AG10803 (cell line): ENCODE results near the gene UTRN.

Experiments used
- DNase-seq: peaks from one replicate; pipeline ENCODE4 v3.0.0; 2010; ENCODE audit warnings: low read depth
- H3K4me3 ChIP-seq: 2 replicates; pipeline ENCODE4 v1.5.1; 2011; ENCODE audit warnings: mild to moderate bottlenecking, low read length, control low read depth
- TF ChIP-seq, protein P1 (sequence below): conservative IDR thresholded peaks from 2 replicates; pipeline ENCODE4 v1.5.1; 2011; ENCODE audit warnings: mild to moderate bottlenecking, low read length, control low read depth, inconsistent platforms

Gene UTRN

DNA sequence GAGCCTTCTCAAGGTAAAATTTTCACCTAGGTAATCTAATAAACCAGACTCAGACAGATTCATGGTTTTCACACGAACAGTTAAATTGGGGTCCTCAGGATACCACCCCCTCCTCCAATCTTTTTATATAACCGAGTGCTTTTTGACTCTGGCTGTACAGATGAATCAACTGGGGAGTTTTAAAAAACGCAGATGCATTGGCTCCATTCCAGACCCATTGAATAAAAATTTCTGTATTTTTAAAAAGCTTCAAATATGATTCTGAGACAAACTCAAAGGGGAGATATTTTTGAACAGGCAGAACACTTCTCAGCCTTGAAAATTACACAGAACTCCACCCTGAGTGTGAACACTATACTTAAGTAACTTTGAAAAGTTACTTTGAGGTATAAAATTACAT lies 7.2 kb downstream of the UTRN start:
- H3K4me3 ChIP-seq = no peak overlapping the region
- DNase-seq = no peak
- TF ChIP-seq, protein P1, sequence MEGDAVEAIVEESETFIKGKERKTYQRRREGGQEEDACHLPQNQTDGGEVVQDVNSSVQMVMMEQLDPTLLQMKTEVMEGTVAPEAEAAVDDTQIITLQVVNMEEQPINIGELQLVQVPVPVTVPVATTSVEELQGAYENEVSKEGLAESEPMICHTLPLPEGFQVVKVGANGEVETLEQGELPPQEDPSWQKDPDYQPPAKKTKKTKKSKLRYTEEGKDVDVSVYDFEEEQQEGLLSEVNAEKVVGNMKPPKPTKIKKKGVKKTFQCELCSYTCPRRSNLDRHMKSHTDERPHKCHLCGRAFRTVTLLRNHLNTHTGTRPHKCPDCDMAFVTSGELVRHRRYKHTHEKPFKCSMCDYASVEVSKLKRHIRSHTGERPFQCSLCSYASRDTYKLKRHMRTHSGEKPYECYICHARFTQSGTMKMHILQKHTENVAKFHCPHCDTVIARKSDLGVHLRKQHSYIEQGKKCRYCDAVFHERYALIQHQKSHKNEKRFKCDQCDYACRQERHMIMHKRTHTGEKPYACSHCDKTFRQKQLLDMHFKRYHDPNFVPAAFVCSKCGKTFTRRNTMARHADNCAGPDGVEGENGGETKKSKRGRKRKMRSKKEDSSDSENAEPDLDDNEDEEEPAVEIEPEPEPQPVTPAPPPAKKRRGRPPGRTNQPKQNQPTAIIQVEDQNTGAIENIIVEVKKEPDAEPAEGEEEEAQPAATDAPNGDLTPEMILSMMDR = no peak

DNA sequence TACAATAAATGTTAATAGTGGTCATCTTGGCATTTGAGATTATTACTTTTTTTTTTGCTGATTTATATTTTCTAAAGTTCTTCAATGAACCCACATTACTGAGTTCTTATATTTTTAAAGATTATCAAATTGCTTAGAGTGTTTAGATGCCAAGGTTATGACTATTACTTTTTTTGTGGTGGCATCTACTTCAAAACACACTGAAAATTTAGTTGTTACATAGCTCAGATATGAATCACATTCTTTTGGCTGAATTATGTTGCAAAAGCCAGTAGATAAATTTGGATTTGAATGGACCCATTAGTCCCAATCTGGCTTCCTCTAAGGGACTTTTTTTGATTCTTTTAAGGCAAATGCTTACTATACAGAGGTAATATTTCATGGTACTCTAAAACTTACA lies 8.9 kb downstream of the UTRN start:
- TF ChIP-seq, protein P1 = no peak
- H3K4me3 ChIP-seq = no peak overlapping the region
- peak; percentile 93 for DNase-seq

DNA sequence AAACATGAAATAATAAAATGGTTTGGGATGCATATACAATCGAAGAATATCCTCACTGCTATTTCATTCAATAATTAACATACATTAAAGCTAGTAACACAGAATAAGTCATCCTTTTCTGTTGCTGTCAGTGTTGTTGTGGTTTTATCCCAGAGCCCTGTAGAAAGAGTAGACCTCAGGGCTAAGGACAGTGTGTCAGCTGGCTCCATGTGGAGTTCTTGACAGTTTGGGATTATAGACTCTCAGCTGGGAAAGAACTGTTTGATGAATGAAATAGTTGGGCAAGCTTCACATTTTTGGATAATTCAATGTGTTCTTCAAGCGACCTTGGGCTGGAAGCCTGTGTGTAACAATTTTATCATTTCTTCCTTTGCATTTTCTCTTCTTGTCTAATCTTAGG lies 10.1 kb downstream of the UTRN start:
- TF ChIP-seq, protein P1 = no peak
- no peak for DNase-seq
- H3K4me3 ChIP-seq = no peak overlapping the region

DNA sequence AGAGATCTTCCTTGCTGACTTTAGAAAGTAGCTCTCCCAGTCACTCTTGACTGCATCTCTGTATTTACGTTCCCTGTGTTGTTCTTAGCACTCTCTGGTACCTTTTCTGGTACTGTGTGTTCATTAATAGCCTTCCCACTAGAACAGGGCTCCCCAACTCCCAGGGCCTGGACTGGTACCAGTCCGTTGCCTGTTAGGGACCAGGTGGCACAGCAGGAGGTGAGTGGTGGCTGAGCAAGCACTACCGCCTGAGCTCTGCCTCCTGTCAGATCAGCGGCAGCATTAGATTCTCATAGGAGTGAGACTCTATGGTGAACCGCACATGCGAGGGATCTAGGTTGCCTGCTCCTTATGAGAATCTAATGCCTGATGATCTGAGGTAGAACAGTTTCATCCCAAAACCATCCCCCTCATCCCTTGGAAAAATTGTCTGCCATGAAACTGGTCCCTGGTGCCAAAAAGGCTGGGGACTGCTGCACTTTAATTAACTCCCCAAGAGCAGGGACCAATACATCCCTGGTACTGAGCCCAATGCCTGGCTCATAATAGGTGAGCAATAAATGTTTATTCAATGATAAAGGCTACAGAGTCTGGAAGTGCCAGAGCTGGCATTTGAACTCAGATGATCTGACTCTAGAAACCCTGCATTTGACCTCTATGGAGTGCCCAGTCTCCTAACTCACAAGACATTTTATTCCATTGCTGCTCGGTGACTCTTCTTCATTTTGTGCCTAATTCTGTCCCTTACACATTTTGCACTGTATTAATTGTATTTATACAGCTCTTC lies 11.0 kb downstream of the UTRN start:
- TF ChIP-seq, protein P1 = no peak
- H3K4me3 ChIP-seq = no peak overlapping the region
- no peak for DNase-seq

DNA sequence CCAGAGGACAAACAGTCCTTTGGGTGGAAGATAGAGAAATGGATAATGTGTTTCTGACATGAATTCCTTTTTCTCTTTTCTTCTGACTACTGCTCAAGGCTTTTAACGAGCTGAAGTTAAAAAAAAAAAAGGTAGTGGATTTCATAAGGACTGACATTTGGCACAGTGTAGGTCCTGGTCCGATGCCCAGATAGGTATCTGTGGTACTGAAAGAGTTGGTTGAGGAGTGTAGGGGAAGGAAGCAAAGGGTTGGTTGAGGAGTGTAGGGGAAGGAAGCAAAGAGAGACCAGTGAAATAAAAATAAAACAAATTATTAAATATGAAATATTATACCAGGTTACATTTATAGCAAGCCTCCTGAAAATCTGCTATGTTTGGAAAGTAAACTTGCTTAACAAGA lies 11.8 kb downstream of the UTRN start:
- no peak overlapping the region for H3K4me3 ChIP-seq
- DNase-seq = no peak

DNA sequence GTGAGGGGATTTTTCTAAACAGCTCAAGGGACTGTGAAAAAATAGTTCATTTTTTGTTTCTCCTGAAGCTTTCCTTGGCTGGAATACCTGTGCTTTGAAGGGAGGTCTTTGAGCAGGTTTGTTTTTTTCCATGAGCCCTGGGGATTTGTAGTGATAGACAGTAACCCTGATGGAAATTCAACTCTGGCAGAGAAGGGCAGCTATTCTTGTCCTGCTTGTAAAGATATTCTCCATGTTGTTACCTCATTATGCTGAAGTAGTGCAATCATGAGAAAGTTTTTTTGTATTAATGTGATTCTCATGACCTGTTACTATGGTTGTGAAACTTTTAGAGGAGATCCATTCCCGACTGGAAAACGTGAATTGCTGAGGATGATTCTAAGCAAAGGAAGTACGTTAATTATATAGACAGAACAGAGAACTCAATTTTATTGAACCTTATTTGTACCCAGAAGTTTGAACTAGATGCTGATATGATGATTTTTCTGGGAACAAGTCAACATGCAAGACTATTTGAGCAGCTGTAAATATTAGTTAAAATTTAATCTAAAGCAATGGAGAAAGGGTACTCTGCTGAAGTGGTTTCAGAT lies 12.5 kb downstream of the UTRN start:
- DNase-seq = peak; percentile 77
- H3K4me3 ChIP-seq = no peak overlapping the region
- TF ChIP-seq, protein P1 = no peak

More for the DNA sequence above, 11.8 kb downstream of the UTRN start:
- TF ChIP-seq, protein P1 = no peak

DNA sequence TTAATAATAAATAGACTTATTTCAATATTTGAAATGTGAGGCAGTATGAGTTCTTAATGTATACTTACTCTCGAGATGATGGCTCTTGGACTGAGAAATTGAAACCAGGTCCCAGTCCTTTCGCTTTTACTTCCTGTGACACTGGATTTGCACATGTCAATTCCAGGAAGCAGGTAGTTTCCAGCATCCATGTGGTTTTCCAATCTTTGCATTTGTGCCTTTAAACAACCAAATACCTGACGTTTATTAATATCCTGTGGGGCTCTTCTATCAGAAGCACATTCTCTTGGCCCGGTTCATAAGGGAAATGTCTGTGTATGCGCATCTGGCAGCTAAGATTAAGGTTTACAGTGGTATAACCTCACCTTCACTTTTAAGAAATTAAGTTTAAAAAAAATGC lies 13.1 kb downstream of the UTRN start:
- no peak overlapping the region for H3K4me3 ChIP-seq

More for the DNA sequence above, 13.1 kb downstream of the UTRN start:
- TF ChIP-seq, protein P1 = no peak
- no peak for DNase-seq
